Left ventricle myocardium inferior (tissue), 1 donor: ENCODE results near the gene ZC3H12C. TPM values are rescaled to one million over a fixed set of nuclear protein-coding genes. Genes with fewer than 3 reads are reported as not detected.

Source experiments
- DNase-seq: peaks from one replicate; pipeline ENCODE4 v3.0.0-alpha.2; 2020
- H3K27ac ChIP-seq: fragments of 200-600 bp; replicated peaks from 2 replicates; pipeline ENCODE4 v1.8.0; 2021
- H3K27me3 ChIP-seq: fragments of 200-600 bp; 2 replicates; pipeline ENCODE4 v1.8.0; 2021; ENCODE audit warnings: low read depth
- H3K36me3 ChIP-seq: fragments of 200-600 bp; 2 replicates; pipeline ENCODE4 v1.8.0; 2021
- H3K4me1 ChIP-seq: fragments of 200-600 bp; 2 replicates; pipeline ENCODE4 v1.8.0; 2021
- H3K4me3 ChIP-seq: fragments of 200-600 bp; 2 replicates; pipeline ENCODE4 v1.8.0; 2021; ENCODE audit warnings: mild to moderate bottlenecking, moderate library complexity
- H3K9me3 ChIP-seq: fragments of 200-600 bp; replicated peaks from 2 replicates; pipeline ENCODE4 v1.8.0; 2021
- CTCF ChIP-seq: fragments of 200-600 bp; IDR thresholded peaks from 2 replicates; pipeline ENCODE4 v1.8.0; 2021; ENCODE audit warnings: antibody characterized with exemption, mild to moderate bottlenecking, borderline replicate concordance
- intact Hi-C: fragments of 100-400 bp; cut with micrococcal nuclease; formaldehyde crosslinking; loops from one replicate; pipeline ENCODE4 v1.11.0; 2022
- total RNA-seq: library from RNA; stranded (reverse); fragmentation: NEBNext Ultra II Directional; extraction: Animal tissue kit (Norgen Biotek cat#: 25700); gene quantifications from one replicate; pipeline ENCODE4 v1.2.1, GENCODE V29; 2021
- donor health status: DM: no; HTN: yes; CAD: no; lungs with severe emphysema.

ZC3H12C gene
- total RNA-seq, 1 donor from 2014 or later = 16.8 TPM

GRCh38 chr11:110123003-110123402, 29.8 kb downstream of the ZC3H12C start:
- intact Hi-C loops = no loop called here

GRCh38 chr11:110124605-110125004, 31.4 kb downstream of the ZC3H12C start:
- intact Hi-C loops = no loop called here
- H3K9me3 ChIP-seq = no peaks in the 10 kb centered on the region
- no peak for TF ChIP-seq CTCF
- no peaks in the 10 kb centered on the region for H3K27me3 ChIP-seq
- no peaks in the 10 kb centered on the region for H3K36me3 ChIP-seq
- peaks cover 44% of the 10 kb centered on the region for H3K4me1 ChIP-seq
- no peak overlapping the region for H3K27ac ChIP-seq
- DNase-seq = no peak
- no peak overlapping the region for H3K4me3 ChIP-seq

More at GRCh38 chr11:110123003-110123402, 29.8 kb downstream of the ZC3H12C start:
- Histone ChIP-seq H3K9me3 (no peaks in the 10 kb centered on the region), H3K27ac (no peak overlapping the region), H3K4me1 (peaks cover 35% of the 10 kb centered on the region), H3K27me3 (no peaks in the 10 kb centered on the region), H3K36me3 (no peaks in the 10 kb centered on the region), H3K4me3 (no peak overlapping the region)
- DNase-seq = no peak
- TF ChIP-seq CTCF = no peak

- Histone ChIP-seq H3K4me3 (no peak overlapping the region), H3K27me3 (no peaks in the 10 kb centered on the region), H3K27ac (no peak overlapping the region), H3K36me3 (no peaks in the 10 kb centered on the region), H3K4me1 (peaks cover 46% of the 10 kb centered on the region), H3K9me3 (no peaks in the 10 kb centered on the region)
- intact Hi-C loops = no loop called here
- TF ChIP-seq CTCF = no peak
- no peak for DNase-seq
Observed at GRCh38 chr11:110125632-110126031, 32.4 kb downstream of the ZC3H12C start.

- no peak for TF ChIP-seq CTCF
- Histone ChIP-seq H3K9me3 (no peaks in the 10 kb centered on the region), H3K27ac (no peak overlapping the region), H3K27me3 (no peaks in the 10 kb centered on the region), H3K36me3 (no peaks in the 10 kb centered on the region), H3K4me1 (peaks cover 39% of the 10 kb centered on the region), H3K4me3 (no peak overlapping the region)
- intact Hi-C loops = no loop called here
- no peak for DNase-seq
Observed at GRCh38 chr11:110126936-110127335, 33.7 kb downstream of the ZC3H12C start.

GRCh38 chr11:110128161-110128560, 35.0 kb downstream of the ZC3H12C start:
- intact Hi-C loops = no loop called here
- H3K4me1 ChIP-seq = peaks cover 34% of the 10 kb centered on the region
- TF ChIP-seq CTCF = no peak

GRCh38 chr11:110130642-110131238, 37.5 kb downstream of the ZC3H12C start:
- Histone ChIP-seq H3K4me1 (peaks cover 45% of the 10 kb centered on the region), H3K27ac (no peak overlapping the region), H3K9me3 (no peaks in the 10 kb centered on the region), H3K4me3 (no peak overlapping the region), H3K27me3 (no peaks in the 10 kb centered on the region), H3K36me3 (no peaks in the 10 kb centered on the region)
- intact Hi-C loops = no loop called here
- TF ChIP-seq CTCF = no peak
- no peak for DNase-seq

More at GRCh38 chr11:110128161-110128560, 35.0 kb downstream of the ZC3H12C start:
- H3K36me3 ChIP-seq = no peaks in the 10 kb centered on the region
- no peak overlapping the region for H3K27ac ChIP-seq
- H3K4me3 ChIP-seq = no peak overlapping the region
- H3K9me3 ChIP-seq = no peaks in the 10 kb centered on the region
- H3K27me3 ChIP-seq = no peaks in the 10 kb centered on the region
- DNase-seq = no peak
